LNCAP (cell line): ENCODE results near the gene CADM1.

Source experiments
- TF ChIP-seq, protein P1 (sequence below): fragments of 450-650 bp; IDR thresholded peaks from 2 replicates; pipeline ENCODE4 v1.5.1; 2017; ENCODE audit warnings: mild to moderate bottlenecking

The CADM1 gene

DNA sequence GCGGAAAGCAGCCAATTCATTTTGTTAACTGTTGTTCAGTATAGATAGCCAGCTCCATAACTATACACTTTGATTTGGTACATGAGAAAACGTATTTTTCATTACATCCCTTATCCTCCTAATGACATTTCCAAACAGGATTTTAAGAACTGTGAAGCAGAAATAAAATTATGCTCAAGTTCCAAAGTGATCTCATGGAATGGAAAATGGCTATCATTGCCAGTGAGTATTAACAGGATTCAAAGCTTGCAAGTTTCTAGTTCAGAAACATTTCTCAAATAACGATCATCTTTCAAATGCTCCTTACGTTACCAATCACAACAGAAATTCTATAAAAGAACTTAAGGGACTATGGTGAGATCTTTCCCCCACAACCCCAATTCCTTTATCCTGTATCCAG lies 53.7 kb downstream of the CADM1 start:
- TF ChIP-seq, protein P1, sequence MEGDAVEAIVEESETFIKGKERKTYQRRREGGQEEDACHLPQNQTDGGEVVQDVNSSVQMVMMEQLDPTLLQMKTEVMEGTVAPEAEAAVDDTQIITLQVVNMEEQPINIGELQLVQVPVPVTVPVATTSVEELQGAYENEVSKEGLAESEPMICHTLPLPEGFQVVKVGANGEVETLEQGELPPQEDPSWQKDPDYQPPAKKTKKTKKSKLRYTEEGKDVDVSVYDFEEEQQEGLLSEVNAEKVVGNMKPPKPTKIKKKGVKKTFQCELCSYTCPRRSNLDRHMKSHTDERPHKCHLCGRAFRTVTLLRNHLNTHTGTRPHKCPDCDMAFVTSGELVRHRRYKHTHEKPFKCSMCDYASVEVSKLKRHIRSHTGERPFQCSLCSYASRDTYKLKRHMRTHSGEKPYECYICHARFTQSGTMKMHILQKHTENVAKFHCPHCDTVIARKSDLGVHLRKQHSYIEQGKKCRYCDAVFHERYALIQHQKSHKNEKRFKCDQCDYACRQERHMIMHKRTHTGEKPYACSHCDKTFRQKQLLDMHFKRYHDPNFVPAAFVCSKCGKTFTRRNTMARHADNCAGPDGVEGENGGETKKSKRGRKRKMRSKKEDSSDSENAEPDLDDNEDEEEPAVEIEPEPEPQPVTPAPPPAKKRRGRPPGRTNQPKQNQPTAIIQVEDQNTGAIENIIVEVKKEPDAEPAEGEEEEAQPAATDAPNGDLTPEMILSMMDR = no peak

DNA sequence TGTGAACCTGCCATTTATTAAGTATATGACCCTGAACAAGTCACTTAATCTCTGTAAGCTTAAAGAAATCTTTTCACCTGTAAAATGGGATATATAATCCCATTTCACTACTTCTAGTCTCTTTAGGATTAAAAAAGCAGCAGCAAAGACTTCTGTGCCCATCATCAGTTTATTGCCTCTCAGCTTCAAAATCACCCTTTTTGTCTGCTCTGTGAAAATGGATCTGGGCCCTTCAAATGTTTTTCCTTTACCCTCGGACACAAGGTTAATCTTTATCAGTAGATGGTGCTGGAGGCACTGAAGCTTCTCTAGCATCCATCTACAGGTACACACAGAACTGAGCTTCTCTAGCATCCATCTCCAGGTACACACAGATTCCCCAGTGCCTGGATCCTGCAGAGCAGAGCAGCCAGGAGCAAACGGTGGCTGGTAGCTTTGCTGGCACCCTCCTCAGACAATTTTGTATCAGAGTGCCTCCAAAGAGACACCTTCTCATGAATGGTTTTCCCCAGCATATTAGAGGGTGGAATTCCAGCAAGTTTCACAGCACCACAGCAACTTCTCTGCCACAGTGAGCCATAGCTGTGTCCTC lies 56.8 kb downstream of the CADM1 start:
- TF ChIP-seq, protein P1 = no peak

DNA sequence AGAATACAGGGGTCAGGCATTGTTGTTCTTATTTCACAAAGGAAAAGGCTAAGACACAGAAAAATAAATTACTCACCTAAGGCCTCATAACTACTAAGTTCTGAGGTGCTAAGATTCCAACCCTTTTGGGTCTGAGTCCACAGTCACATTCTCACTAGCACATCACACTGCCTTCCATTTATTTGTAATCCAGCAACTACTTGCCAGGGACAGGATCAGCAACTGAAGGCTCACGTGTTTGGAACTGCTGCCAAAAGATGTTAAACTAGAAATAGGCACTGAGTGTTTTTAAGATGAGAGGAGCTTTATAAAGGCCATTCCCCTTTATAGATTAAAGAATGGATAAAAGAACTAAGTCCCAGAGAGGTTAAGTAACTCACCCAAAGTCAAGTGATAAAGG lies 58.0 kb downstream of the CADM1 start:
- TF ChIP-seq, protein P1 = no peak

DNA sequence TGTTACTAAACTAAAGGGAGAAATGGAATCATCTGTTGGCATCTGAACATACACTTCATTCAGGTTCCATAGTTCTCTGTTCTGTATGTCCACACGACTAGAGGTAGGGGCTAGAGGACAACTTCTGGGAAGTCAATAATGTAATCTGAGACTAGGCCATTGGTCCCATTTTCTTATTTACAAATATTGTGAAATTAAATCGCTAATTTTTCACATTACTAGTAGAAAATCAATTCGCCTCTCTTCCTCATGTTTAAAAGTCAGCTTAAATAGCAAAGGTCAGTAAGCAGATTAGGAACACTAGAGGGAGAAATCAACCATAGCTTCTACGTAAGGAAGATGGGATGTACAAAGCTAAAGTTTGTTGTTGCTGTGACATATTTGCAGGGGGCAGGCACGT lies 59.7 kb downstream of the CADM1 start:
- TF ChIP-seq, protein P1 = no peak

DNA sequence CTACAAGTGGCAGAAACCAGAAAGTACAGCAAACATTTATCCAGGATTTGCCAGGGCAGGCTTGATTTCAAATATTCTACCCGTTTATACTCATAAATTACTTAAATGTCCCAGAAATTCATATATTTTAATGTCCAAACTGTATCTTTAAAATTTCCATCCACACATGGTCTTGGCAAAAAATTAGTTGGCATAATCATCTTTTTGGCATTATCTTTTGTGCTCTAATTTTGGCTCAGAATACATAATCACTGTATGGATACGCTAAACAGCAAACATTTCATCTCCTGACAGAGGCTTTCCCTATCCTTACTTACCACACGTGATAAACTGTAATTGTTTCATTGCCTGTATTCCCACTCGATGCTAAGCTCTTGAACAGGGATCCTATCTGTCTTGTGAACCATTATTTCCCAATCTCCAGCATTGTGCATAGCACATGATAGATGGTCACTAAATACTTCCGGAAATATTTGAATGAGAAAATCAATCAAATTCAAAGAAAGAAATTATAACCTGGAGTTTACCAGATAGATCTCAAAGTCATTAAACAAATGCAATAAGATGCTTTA lies 64.2 kb downstream of the CADM1 start:
- TF ChIP-seq, protein P1 = no peak

DNA sequence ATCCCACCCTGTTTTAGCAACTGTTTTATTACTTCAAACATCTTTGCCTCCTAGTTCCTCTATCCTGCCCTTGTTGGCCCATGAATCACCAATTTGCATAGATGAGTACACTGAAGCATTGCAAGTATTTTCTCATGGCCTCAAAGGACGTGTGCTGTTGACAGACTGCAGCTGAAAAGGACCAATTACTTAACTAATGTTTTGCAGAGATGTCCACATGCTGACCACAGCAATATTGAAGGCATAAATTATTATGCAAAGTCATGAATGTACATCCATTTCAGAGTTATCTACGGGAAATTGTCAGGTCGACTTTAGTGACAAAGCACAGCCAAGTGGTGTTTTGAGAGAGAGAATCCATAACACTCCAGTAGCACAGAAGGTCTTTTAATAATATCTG lies 64.8 kb downstream of the CADM1 start:
- TF ChIP-seq, protein P1 = no peak

DNA sequence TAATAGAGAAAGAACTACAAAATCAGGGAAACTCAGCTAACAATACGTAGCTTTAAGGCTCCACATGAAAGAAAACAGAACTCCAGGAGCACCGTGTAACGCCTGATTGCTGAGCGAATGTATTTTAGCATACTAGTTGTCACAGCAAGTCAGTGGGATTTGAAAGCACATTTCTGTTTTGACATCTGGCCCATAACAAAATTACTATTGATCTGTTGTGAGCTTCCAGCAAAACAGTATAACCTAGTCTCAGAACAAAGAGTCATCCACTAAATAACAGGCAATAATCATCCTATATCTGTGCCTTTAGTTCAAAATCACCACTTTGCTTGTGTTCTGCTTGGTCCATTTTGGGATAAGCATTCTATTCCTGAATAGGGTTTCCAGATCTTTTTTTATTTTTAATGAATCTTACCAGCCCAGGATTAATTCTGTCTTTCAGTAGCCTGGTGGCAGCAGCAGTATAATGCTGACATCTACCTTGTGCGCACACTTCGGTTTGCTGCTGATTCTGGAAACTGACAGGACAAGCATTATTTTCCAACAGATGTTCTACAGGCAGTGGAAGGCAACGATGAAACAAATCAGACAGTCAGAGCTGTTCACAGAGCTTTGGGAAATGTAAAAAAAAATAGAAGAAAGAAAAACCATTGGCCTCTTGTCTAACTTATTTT lies 66.2 kb downstream of the CADM1 start:
- TF ChIP-seq, protein P1 = no peak
